Measurements from ENCODE around the gene AMDHD1.

The AMDHD1 gene

DNA sequence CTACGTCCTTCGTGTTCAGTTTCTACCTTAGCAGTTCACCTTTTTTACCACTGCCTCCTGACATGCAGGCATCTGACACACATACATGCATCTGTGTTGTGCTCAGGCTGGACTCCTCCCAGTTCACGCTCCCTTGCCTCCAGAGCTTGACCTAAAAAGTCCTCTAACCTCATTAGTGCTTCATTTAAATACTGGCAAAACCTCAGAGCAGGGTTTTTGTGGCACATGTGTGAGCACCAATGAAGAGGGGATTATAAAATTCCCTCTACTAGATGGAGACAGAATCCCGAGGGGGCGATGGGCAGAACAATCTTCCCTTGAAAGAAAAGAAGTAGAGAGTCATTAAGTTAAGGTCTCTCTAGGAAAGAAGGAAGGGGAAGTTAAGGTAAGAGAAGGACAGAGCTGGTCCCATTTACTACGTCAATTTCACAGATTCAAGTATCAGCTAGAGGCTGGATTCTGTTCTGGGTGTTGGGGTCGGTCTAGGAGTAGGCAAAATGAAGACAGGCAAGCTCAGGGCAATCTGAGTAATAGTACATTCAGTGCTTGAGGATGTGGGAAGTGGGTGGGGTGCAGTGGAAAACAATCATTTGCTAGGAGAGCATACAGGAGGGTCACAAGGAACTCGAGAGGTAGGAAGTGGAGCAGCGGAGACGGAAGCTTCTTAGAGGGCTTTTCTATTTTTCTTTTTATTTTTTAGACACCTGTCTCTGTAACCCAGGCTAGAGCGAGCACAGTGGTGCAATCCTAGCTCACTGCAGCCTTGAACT, 45.6 kb downstream of the AMDHD1 start:
- no peak overlapping the region for H4K12ac ChIP-seq (ENCODE audit: low read depth, low read length)
- H3K36me3 ChIP-seq (ENCODE audit: control insufficient read depth in 1 of 2, insufficient read depth in 2 of 2, low read length in 2 of 2) = no peaks in the 10 kb centered on the region
- H3K4me2 ChIP-seq (ENCODE audit: low read length) = no peak overlapping the region
- no peaks in the 10 kb centered on the region for H3K9me3 ChIP-seq (ENCODE audit: insufficient read depth, low read depth, low read length)
- no peak overlapping the region for H4K91ac ChIP-seq (ENCODE audit: low read depth, low read length)
- no peak overlapping the region for H3K27ac ChIP-seq (ENCODE audit: low read depth, low read length)
- H2BK120ac ChIP-seq (ENCODE audit: insufficient read depth, low read length, poor library complexity) = no peak overlapping the region
- no peak overlapping the region for H3K4me3 ChIP-seq (ENCODE audit: low read depth, low read length)
- H2AFZ ChIP-seq (ENCODE audit: insufficient read depth, low read length, poor library complexity) = no peak overlapping the region
- no peak for DNase-seq
- H2BK5ac ChIP-seq (ENCODE audit: low read depth, low read length, poor library complexity) = no peak overlapping the region
- no peak overlapping the region for H3K4ac ChIP-seq (ENCODE audit: low read depth, low read length)
- no CpG with 5 or more reads among the region's 11 CpGs for WGBS (ENCODE audit: extremely low coverage, insufficient coverage, insufficient read length)
- H3K4me1 ChIP-seq (ENCODE audit: control insufficient read depth in 1 of 2, insufficient read depth in 2 of 2, low read length in 2 of 2) = no peaks in the 10 kb centered on the region
- no peak overlapping the region for H3K9ac ChIP-seq (ENCODE audit: low read length)
- H2BK12ac ChIP-seq (ENCODE audit: low read length) = no peak overlapping the region
- H3K79me2 ChIP-seq (ENCODE audit: control insufficient read depth, insufficient read depth, low read length, poor library complexity) = no peaks in the 10 kb centered on the region
- H3K18ac ChIP-seq (ENCODE audit: low read length) = no peak overlapping the region
- H3K79me1 ChIP-seq (ENCODE audit: low read length) = no peaks in the 10 kb centered on the region
- H3K27me3 ChIP-seq (ENCODE audit: insufficient read depth, low read length) = no peaks in the 10 kb centered on the region
- no peak overlapping the region for H4K8ac ChIP-seq (ENCODE audit: low read depth, low read length)
- no peak overlapping the region for H2AK5ac ChIP-seq (ENCODE audit: low read length)
- H3K23ac ChIP-seq (ENCODE audit: low read length) = no peak overlapping the region
- no peak overlapping the region for H3K14ac ChIP-seq (ENCODE audit: low read length)

- Histone ChIP-seq H3K14ac (ENCODE audit: low read length) (no peak overlapping the region), H3K27me3 (ENCODE audit: insufficient read depth, low read length) (no peaks in the 10 kb centered on the region), H3K36me3 (ENCODE audit: control insufficient read depth in 1 of 2, insufficient read depth in 2 of 2, low read length in 2 of 2) (no peaks in the 10 kb centered on the region), H3K9ac (ENCODE audit: low read length) (no peak overlapping the region), H3K4me2 (ENCODE audit: low read length) (no peak overlapping the region), H2AK5ac (ENCODE audit: low read length) (no peak overlapping the region), H2BK12ac (ENCODE audit: low read length) (no peak overlapping the region), H2BK120ac (ENCODE audit: insufficient read depth, low read length, poor library complexity) (no peak overlapping the region), H3K27ac (ENCODE audit: low read depth, low read length) (no peak overlapping the region), H3K79me2 (ENCODE audit: control insufficient read depth, insufficient read depth, low read length, poor library complexity) (no peaks in the 10 kb centered on the region), H4K8ac (ENCODE audit: low read depth, low read length) (no peak overlapping the region), H3K79me1 (ENCODE audit: low read length) (no peaks in the 10 kb centered on the region), H4K12ac (ENCODE audit: low read depth, low read length) (no peak overlapping the region), H4K91ac (ENCODE audit: low read depth, low read length) (no peak overlapping the region), H3K23ac (ENCODE audit: low read length) (no peak overlapping the region), H2BK5ac (ENCODE audit: low read depth, low read length, poor library complexity) (no peak overlapping the region), H3K18ac (ENCODE audit: low read length) (no peak overlapping the region), H3K9me3 (ENCODE audit: insufficient read depth, low read depth, low read length) (no peaks in the 10 kb centered on the region), H3K4ac (ENCODE audit: low read depth, low read length) (no peak overlapping the region), H3K4me3 (ENCODE audit: low read depth, low read length) (no peak overlapping the region), H2AFZ (ENCODE audit: insufficient read depth, low read length, poor library complexity) (no peak overlapping the region), H3K4me1 (ENCODE audit: control insufficient read depth in 1 of 2, insufficient read depth in 2 of 2, low read length in 2 of 2) (no peaks in the 10 kb centered on the region)
- whole genome bisulfite sequencing (ENCODE audit: extremely low coverage, insufficient coverage, insufficient read length) = no CpG with 5 or more reads among the region's 4 CpGs
- no peak for DNase-seq
Measured at GRCh38 chr12:95989504-95990123, 46.5 kb downstream of the AMDHD1 start.

DNA sequence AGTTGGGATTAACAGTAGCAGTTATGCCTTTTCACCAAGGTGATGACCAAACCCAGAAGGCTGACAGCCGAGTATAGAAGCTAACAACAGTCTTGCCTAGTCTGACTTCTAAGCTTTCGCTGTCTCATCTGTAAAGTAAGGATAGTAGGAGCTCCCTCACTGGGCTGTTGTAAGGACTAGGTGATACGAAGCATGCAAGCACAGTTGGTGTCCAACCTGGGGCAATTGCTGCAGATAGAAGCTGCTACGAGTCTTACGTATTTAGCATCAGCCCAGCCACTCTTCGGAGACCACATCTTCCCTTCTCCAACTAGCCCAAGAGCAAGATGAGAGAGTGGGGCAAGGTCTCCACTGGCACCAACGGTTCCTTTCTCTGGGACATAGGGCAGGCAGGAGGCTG, 47.0 kb downstream of the AMDHD1 start:
- Histone ChIP-seq H3K14ac (ENCODE audit: low read length) (no peak overlapping the region), H4K91ac (ENCODE audit: low read depth, low read length) (no peak overlapping the region), H2BK12ac (ENCODE audit: low read length) (no peak overlapping the region), H3K9ac (ENCODE audit: low read length) (no peak overlapping the region), H2BK120ac (ENCODE audit: insufficient read depth, low read length, poor library complexity) (no peak overlapping the region), H3K36me3 (ENCODE audit: control insufficient read depth in 1 of 2, insufficient read depth in 2 of 2, low read length in 2 of 2) (no peaks in the 10 kb centered on the region), H3K27me3 (ENCODE audit: insufficient read depth, low read length) (no peaks in the 10 kb centered on the region), H3K18ac (ENCODE audit: low read length) (no peak overlapping the region), H3K23ac (ENCODE audit: low read length) (no peak overlapping the region), H3K27ac (ENCODE audit: low read depth, low read length) (no peak overlapping the region), H3K4ac (ENCODE audit: low read depth, low read length) (no peak overlapping the region), H2AFZ (ENCODE audit: insufficient read depth, low read length, poor library complexity) (no peak overlapping the region), H3K9me3 (ENCODE audit: insufficient read depth, low read depth, low read length) (no peaks in the 10 kb centered on the region), H3K4me3 (ENCODE audit: low read depth, low read length) (no peak overlapping the region), H2BK5ac (ENCODE audit: low read depth, low read length, poor library complexity) (no peak overlapping the region), H4K8ac (ENCODE audit: low read depth, low read length) (no peak overlapping the region), H3K4me1 (ENCODE audit: control insufficient read depth in 1 of 2, insufficient read depth in 2 of 2, low read length in 2 of 2) (no peaks in the 10 kb centered on the region), H4K12ac (ENCODE audit: low read depth, low read length) (no peak overlapping the region), H3K79me2 (ENCODE audit: control insufficient read depth, insufficient read depth, low read length, poor library complexity) (no peaks in the 10 kb centered on the region), H2AK5ac (ENCODE audit: low read length) (no peak overlapping the region), H3K79me1 (ENCODE audit: low read length) (no peaks in the 10 kb centered on the region), H3K4me2 (ENCODE audit: low read length) (no peak overlapping the region)
- no peak for DNase-seq
- no CpG with 5 or more reads among the region's 7 CpGs for WGBS (ENCODE audit: extremely low coverage, insufficient coverage, insufficient read length)

GRCh38 chr12:95993907-95994306, 50.8 kb downstream of the AMDHD1 start:
- H4K12ac ChIP-seq (ENCODE audit: low read depth, low read length) = no peak overlapping the region
- no peak overlapping the region for H2BK120ac ChIP-seq (ENCODE audit: insufficient read depth, low read length, poor library complexity)
- DNase-seq = no peak
- no peak overlapping the region for H2AFZ ChIP-seq (ENCODE audit: insufficient read depth, low read length, poor library complexity)
- H3K79me1 ChIP-seq (ENCODE audit: low read length) = no peaks in the 10 kb centered on the region
- H3K9me3 ChIP-seq (ENCODE audit: insufficient read depth, low read depth, low read length) = no peaks in the 10 kb centered on the region
- H3K9ac ChIP-seq (ENCODE audit: low read length) = no peak overlapping the region
- H4K8ac ChIP-seq (ENCODE audit: low read depth, low read length) = no peak overlapping the region
- no peak overlapping the region for H3K4me3 ChIP-seq (ENCODE audit: low read depth, low read length)
- H4K91ac ChIP-seq (ENCODE audit: low read depth, low read length) = no peak overlapping the region
- H3K4ac ChIP-seq (ENCODE audit: low read depth, low read length) = no peak overlapping the region
- H3K4me2 ChIP-seq (ENCODE audit: low read length) = no peak overlapping the region
- no peaks in the 10 kb centered on the region for H3K79me2 ChIP-seq (ENCODE audit: control insufficient read depth, insufficient read depth, low read length, poor library complexity)
- H2AK5ac ChIP-seq (ENCODE audit: low read length) = no peak overlapping the region
- no peak overlapping the region for H2BK12ac ChIP-seq (ENCODE audit: low read length)
- H2BK5ac ChIP-seq (ENCODE audit: low read depth, low read length, poor library complexity) = no peak overlapping the region
- no CpG with 5 or more reads among the region's 7 CpGs for WGBS (ENCODE audit: extremely low coverage, insufficient coverage, insufficient read length)
- H3K36me3 ChIP-seq (ENCODE audit: control insufficient read depth in 1 of 2, insufficient read depth in 2 of 2, low read length in 2 of 2) = no peaks in the 10 kb centered on the region
- no peak overlapping the region for H3K27ac ChIP-seq (ENCODE audit: low read depth, low read length)
- H3K23ac ChIP-seq (ENCODE audit: low read length) = no peak overlapping the region
- H3K18ac ChIP-seq (ENCODE audit: low read length) = no peak overlapping the region
- H3K27me3 ChIP-seq (ENCODE audit: insufficient read depth, low read length) = no peaks in the 10 kb centered on the region
- H3K4me1 ChIP-seq (ENCODE audit: control insufficient read depth in 1 of 2, insufficient read depth in 2 of 2, low read length in 2 of 2) = peaks cover 0 to 3% of the 10 kb centered on the region in 2 experiments
- H3K14ac ChIP-seq (ENCODE audit: low read length) = no peak overlapping the region
